ENCODE results near the gene MRPL33. TPM values are rescaled to one million over a fixed set of nuclear protein-coding genes. Genes with fewer than 3 reads are reported as not detected.
A peak's percentile ranks its signal among the peaks of the same experiment; 100 is the strongest.

The MRPL33 gene
- total RNA-seq, 1 experiment from 2014 or later: 66.8 TPM

- Histone ChIP-seq H3T11ph (ENCODE audit: low read length) (no peak overlapping the region), H2BK120ac (ENCODE audit: low read depth, low read length, poor library complexity, severe bottlenecking) (no peak overlapping the region), H3K9me3 (ENCODE audit: control insufficient read depth, low read depth, low read length) (no peaks in the 10 kb centered on the region), H3K79me1 (ENCODE audit: insufficient read depth, low read depth, low read length, poor library complexity, severe bottlenecking) (peaks cover 8% of the 10 kb centered on the region), H2BK12ac (ENCODE audit: insufficient read length, low read depth, low read length) (no peak overlapping the region), H3K23ac (ENCODE audit: insufficient read length, low read depth, low read length) (no peak overlapping the region), H2BK20ac (ENCODE audit: low read depth, low read length, poor library complexity, severe bottlenecking) (no peak overlapping the region), H3K4me2 (ENCODE audit: insufficient read depth, insufficient read length, low read length) (peak overlapping the region; percentile 87), H4K8ac (replicated peaks; ENCODE audit: insufficient read length, low read depth, low read length) (no peak overlapping the region), H4K91ac (ENCODE audit: insufficient read length, low read depth, low read length) (no peak overlapping the region), H4K5ac (ENCODE audit: insufficient read length, low read depth, low read length) (no peak overlapping the region), H2AFZ (ENCODE audit: low read length) (no peak overlapping the region), H3K4ac (ENCODE audit: low read depth, low read length) (no peak overlapping the region), H3K27me3 (ENCODE audit: insufficient read depth, low read length) (no peaks in the 10 kb centered on the region), H3K56ac (ENCODE audit: insufficient read length, low read depth, low read length) (no peak overlapping the region), H3K23me2 (ENCODE audit: insufficient read length, low read depth, low read length, poor library complexity, severe bottlenecking) (peaks cover 5% of the 10 kb centered on the region), H3K27ac (ENCODE audit: insufficient read length, low read depth, low read length) (no peak overlapping the region), H2AK5ac (ENCODE audit: insufficient read length, low read length) (no peak overlapping the region), H3K79me2 (ENCODE audit: insufficient read depth, low read length) (peaks cover 18% of the 10 kb centered on the region; the same call in 1 of the 2 replicates), H2BK15ac (ENCODE audit: low read depth, low read length) (no peak overlapping the region), H3K9ac (ENCODE audit: extremely low read depth, insufficient read length, low read length) (no peak overlapping the region), H2BK5ac (ENCODE audit: insufficient read length, low read length) (no peak overlapping the region), H3K18ac (ENCODE audit: insufficient read length, low read depth, low read length) (no peak overlapping the region), H3K4me1 (ENCODE audit: insufficient read depth, low read length) (no peaks in the 10 kb centered on the region), H4K20me1 (ENCODE audit: control insufficient read depth, insufficient read depth, insufficient read length) (peaks cover 2% of the 10 kb centered on the region), H3K14ac (ENCODE audit: insufficient read depth, low read length) (no peak overlapping the region)
- Mint-ChIP-seq H3K9me3 (no peaks in the 10 kb centered on the region), H3K4me1 (peaks cover 16 to 18% of the 10 kb centered on the region in 2 experiments), H3K36me3 (ENCODE audit: insufficient read depth in 1 of 3, low read depth in 3 of 3) (peaks cover 7 to 17% (median 16%) of the 10 kb centered on the region in 3 experiments), H3K27me3 (ENCODE audit: low read depth) (peaks cover 4% of the 10 kb centered on the region; the same call in 1 of the 2 replicates), H3K4me3 (peak overlapping the region; percentile 99), H3K27ac (no peak overlapping the region)
- no CpG with 5 or more reads among the region's 2 CpGs for WGBS (ENCODE audit: extremely low coverage, insufficient read length, low lambda C conversion rate)
- no peak for DNase-seq
- no peak for TF ChIP-seq CTCF (conservative IDR thresholded peaks at IDR 0.05)
Measured at GRCh38 chr2:27772804-27773203, 1.3 kb downstream of the MRPL33 start.

Data from H9 (cell line).